ENCODE data around the gene MRPL18. TPM values are rescaled to one million over a fixed set of nuclear protein-coding genes. Genes with fewer than 3 reads are reported as not detected.

Gene MRPL18
- total and polyA plus RNA-seq, 2 donors (not counting 1 experiment from before 2014, with no cell fraction given): 80.4 to 87.1 TPM

- Histone ChIP-seq H3K79me2 (ENCODE audit: control insufficient read depth, insufficient read depth, low read length) (peaks cover 8% of the 10 kb centered on the region), H3K4me1 (ENCODE audit: control insufficient read depth, extremely low read depth, insufficient read depth, low read length) (peaks cover 24% of the 10 kb centered on the region)
- peak in 1 of 2 donors; percentile 3 for DNase-seq (ENCODE audit: low read depth in 2 of 2)
Measured at GRCh38 chr6:159762681-159763293, 27.5 kb upstream of the MRPL18 start.

DNA sequence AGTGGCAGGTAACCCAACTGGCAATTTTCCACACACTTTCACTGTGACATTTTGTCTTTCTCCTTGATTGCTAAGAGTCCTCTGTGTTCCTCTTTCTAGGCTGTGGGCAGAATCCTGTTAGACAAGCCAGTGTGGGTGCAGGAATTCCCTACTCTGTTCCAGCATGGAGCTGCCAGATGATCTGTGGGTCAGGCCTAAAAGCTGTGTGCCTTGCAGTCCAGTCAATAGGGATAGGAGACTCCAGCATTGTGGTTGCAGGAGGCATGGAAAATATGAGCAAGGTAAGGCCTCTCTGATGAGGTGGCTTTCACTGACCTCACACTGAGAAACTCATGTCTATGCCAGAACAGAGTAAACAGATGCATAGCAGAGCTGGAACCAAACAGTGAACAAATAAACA is 23.4 kb upstream of the MRPL18 start:
- H3K79me2 ChIP-seq (ENCODE audit: control insufficient read depth, insufficient read depth, low read length): peaks cover 8% of the 10 kb centered on the region
- H3K4me2 ChIP-seq (ENCODE audit: extremely low read depth, insufficient read depth, low read length): no peak overlapping the region
- H3K36me3 ChIP-seq (ENCODE audit: control insufficient read depth, insufficient read depth, low read length): peaks cover 5% of the 10 kb centered on the region
- DNase-seq (ENCODE audit: low read depth in 2 of 2): no peak
- H3K4me3 ChIP-seq (replicated peaks in 1 of 4; ENCODE audit: control extremely low read depth in 1 of 4, insufficient read depth in 1 of 4, low read depth in 3 of 4, low read length in 4 of 4): no peak overlapping the region
- no peak overlapping the region for H3K27ac ChIP-seq (ENCODE audit: insufficient read depth, low read length)
- no peak overlapping the region for H2AFZ ChIP-seq (ENCODE audit: low read length)
- peaks cover 7% of the 10 kb centered on the region for H3K4me1 ChIP-seq (ENCODE audit: control insufficient read depth, extremely low read depth, insufficient read depth, low read length)
- TF ChIP-seq, protein P1, sequence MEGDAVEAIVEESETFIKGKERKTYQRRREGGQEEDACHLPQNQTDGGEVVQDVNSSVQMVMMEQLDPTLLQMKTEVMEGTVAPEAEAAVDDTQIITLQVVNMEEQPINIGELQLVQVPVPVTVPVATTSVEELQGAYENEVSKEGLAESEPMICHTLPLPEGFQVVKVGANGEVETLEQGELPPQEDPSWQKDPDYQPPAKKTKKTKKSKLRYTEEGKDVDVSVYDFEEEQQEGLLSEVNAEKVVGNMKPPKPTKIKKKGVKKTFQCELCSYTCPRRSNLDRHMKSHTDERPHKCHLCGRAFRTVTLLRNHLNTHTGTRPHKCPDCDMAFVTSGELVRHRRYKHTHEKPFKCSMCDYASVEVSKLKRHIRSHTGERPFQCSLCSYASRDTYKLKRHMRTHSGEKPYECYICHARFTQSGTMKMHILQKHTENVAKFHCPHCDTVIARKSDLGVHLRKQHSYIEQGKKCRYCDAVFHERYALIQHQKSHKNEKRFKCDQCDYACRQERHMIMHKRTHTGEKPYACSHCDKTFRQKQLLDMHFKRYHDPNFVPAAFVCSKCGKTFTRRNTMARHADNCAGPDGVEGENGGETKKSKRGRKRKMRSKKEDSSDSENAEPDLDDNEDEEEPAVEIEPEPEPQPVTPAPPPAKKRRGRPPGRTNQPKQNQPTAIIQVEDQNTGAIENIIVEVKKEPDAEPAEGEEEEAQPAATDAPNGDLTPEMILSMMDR (conservative IDR thresholded peaks at IDR 0.05 in 1 of 2, IDR thresholded peaks at IDR 0.05 in 1 of 2; ENCODE audit: low read depth in 1 of 2, low read length in 2 of 2): no peak
- no peak for TF ChIP-seq EZH2 (IDR thresholded peaks at IDR 0.05; ENCODE audit: low read length, missing control alignments)
- H3K9me3 ChIP-seq (ENCODE audit: control insufficient read depth, insufficient read depth, low read depth, low read length): no peaks in the 10 kb centered on the region
- no peak overlapping the region for H3K9ac ChIP-seq (ENCODE audit: insufficient read depth, low read length)
- no peaks in the 10 kb centered on the region for H4K20me1 ChIP-seq (ENCODE audit: control insufficient read depth, extremely low read depth, insufficient read depth, low read length)
- no peaks in the 10 kb centered on the region for H3K27me3 ChIP-seq (ENCODE audit: control insufficient read depth, insufficient read depth, low read length)

More at GRCh38 chr6:159762681-159763293, 27.5 kb upstream of the MRPL18 start:
- Histone ChIP-seq H4K20me1 (ENCODE audit: control insufficient read depth, extremely low read depth, insufficient read depth, low read length) (no peaks in the 10 kb centered on the region), H2AFZ (ENCODE audit: low read length) (peak overlapping the region; percentile 4), H3K9ac (ENCODE audit: insufficient read depth, low read length) (peak overlapping the region; percentile 90), H3K9me3 (ENCODE audit: control insufficient read depth, insufficient read depth, low read depth, low read length) (no peaks in the 10 kb centered on the region), H3K27me3 (ENCODE audit: control insufficient read depth, insufficient read depth, low read length) (no peaks in the 10 kb centered on the region), H3K36me3 (ENCODE audit: control insufficient read depth, insufficient read depth, low read length) (peaks cover 6% of the 10 kb centered on the region), H3K4me2 (ENCODE audit: extremely low read depth, insufficient read depth, low read length) (peak overlapping the region; percentile 77), H3K4me3 (replicated peaks in 1 of 4; ENCODE audit: control extremely low read depth in 1 of 4, insufficient read depth in 1 of 4, low read depth in 3 of 4, low read length in 4 of 4) (peak overlapping the region; percentile 52 to 83 (median 72)), H3K27ac (ENCODE audit: insufficient read depth, low read length) (peak overlapping the region; percentile 91)
- TF ChIP-seq, protein P1 (conservative IDR thresholded peaks at IDR 0.05 in 1 of 2, IDR thresholded peaks at IDR 0.05 in 1 of 2; ENCODE audit: low read depth in 1 of 2, low read length in 2 of 2): no peak
- no peak for TF ChIP-seq EZH2 (IDR thresholded peaks at IDR 0.05; ENCODE audit: low read length, missing control alignments)

- DNase-seq (ENCODE audit: low read depth in 2 of 2): no peak
- Histone ChIP-seq H3K4me2 (ENCODE audit: extremely low read depth, insufficient read depth, low read length) (no peak overlapping the region), H3K27me3 (ENCODE audit: control insufficient read depth, insufficient read depth, low read length) (no peaks in the 10 kb centered on the region), H3K9me3 (ENCODE audit: control insufficient read depth, insufficient read depth, low read depth, low read length) (no peaks in the 10 kb centered on the region), H2AFZ (ENCODE audit: low read length) (no peak overlapping the region), H4K20me1 (ENCODE audit: control insufficient read depth, extremely low read depth, insufficient read depth, low read length) (no peaks in the 10 kb centered on the region), H3K79me2 (ENCODE audit: control insufficient read depth, insufficient read depth, low read length) (no peaks in the 10 kb centered on the region), H3K9ac (ENCODE audit: insufficient read depth, low read length) (no peak overlapping the region), H3K27ac (ENCODE audit: insufficient read depth, low read length) (no peak overlapping the region), H3K36me3 (ENCODE audit: control insufficient read depth, insufficient read depth, low read length) (peaks cover 3% of the 10 kb centered on the region), H3K4me3 (replicated peaks in 1 of 4; ENCODE audit: control extremely low read depth in 1 of 4, insufficient read depth in 1 of 4, low read depth in 3 of 4, low read length in 4 of 4) (no peak overlapping the region), H3K4me1 (ENCODE audit: control insufficient read depth, extremely low read depth, insufficient read depth, low read length) (no peaks in the 10 kb centered on the region)
- TF ChIP-seq, protein P1 (conservative IDR thresholded peaks at IDR 0.05 in 1 of 2, IDR thresholded peaks at IDR 0.05 in 1 of 2; ENCODE audit: low read depth in 1 of 2, low read length in 2 of 2): no peak
- no peak for TF ChIP-seq EZH2 (IDR thresholded peaks at IDR 0.05; ENCODE audit: low read length, missing control alignments)
Measured at GRCh38 chr6:159769470-159769869, 20.8 kb upstream of the MRPL18 start.

Data from fibroblast of lung (primary cell).